ENCODE measurements around the gene PAPOLB. TPM values are rescaled to one million over a fixed set of nuclear protein-coding genes. Genes with fewer than 3 reads are reported as not detected.

The PAPOLB gene
- total RNA-seq, 1 experiment from 2014 or later: 0.07 TPM

DNA sequence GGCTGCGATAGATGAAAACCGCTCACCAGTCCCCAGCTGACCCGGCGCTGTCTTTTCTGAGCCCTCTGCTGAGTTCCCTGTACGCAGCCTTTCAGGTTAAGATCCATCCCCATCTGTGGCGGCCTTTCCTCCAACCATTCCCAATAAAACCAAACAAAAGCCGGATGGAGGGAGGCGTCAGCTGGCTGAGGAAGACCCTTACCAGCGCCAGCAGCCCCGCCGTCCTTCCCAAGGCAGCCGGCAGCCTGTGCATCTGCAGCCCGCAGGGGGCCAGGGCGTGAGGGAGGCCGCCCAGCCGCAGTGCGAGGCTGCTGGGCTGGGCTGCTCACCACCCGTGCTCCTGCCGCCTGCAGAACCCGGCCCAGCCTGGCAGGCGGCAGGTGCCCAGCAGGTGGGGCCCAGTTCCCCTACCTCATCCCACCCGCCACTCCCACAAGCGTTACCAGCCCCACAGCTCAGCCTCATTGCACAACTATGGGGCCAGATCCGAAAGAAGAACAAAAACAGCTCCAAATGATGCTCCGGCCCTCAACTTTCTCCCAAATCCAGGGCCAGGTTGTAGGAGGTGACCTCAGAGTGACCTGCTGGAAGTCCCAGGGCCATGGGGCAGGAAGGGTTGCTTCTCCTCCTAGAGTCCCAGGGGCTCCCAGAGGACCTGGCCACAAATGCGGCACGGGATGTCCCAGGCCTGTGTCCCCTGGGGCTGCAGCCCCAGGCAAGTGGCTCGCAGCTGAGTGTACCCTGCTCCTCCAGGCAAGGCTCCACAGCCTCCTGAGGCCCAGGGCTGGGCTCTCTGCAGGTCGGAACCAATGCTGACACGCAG is 23.8 kb downstream of the PAPOLB start:
- BruUV-seq (replicated peaks): no TSS peak
- H3K4me1 Mint-ChIP-seq (ENCODE audit: low read depth, unreplicated experiment): no peaks in the 10 kb centered on the region
- no peak for TF ChIP-seq CTCF (IDR thresholded peaks at IDR 0.05; ENCODE audit: unreplicated experiment)
- no peaks in the 10 kb centered on the region for H3K36me3 Mint-ChIP-seq (ENCODE audit: insufficient read depth, unreplicated experiment)
- no peak for DNase-seq
- no peaks in the 10 kb centered on the region for H3K9me3 Mint-ChIP-seq (ENCODE audit: low read depth, unreplicated experiment)
- intact Hi-C loops (cut with micrococcal nuclease; ENCODE audit: unreplicated experiment): no loop called here
- no peak overlapping the region for H3K27ac Mint-ChIP-seq (ENCODE audit: unreplicated experiment)
- peaks cover 4% of the 10 kb centered on the region for H3K27me3 Mint-ChIP-seq (ENCODE audit: unreplicated experiment)
- H3K4me3 Mint-ChIP-seq (ENCODE audit: low read depth, unreplicated experiment): no peak overlapping the region
- CTCF ChIA-PET: no interaction called here

DNA sequence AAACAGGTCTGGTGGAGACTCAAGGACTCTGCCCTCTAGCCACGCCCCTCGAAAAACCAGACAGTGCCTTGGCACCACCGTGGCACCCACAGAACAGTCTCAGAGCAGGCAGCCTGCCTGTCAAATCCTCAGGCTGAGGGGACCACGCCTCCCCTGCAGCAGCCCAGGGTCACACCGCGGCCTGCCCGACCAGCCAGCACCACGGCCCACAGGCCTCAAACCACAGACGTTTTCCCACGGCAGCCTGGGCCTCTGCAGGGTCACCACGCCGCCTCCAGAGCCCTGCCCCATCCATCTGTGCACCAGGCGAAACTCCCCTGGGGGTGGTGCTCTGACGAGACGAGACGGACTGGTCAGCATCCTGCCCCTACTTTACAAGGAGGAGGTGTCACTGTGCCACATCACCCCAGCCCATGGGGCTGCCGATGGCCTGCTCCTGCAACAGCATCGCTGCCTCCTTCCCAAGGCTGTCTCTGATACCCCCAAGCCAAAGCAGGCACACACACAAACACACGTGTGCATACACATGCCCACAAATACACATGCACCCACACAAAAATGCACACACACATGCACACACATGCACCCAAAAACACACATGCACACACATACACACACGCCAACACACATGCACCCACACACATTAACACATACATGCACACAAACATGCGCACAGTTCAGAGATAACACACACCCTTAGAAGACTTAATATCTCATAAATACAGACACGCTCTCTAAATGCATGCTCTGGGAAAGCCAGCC is 24.6 kb downstream of the PAPOLB start:
- Mint-ChIP-seq H3K4me1 (ENCODE audit: low read depth, unreplicated experiment) (no peaks in the 10 kb centered on the region), H3K36me3 (ENCODE audit: insufficient read depth, unreplicated experiment) (no peaks in the 10 kb centered on the region), H3K9me3 (ENCODE audit: low read depth, unreplicated experiment) (no peaks in the 10 kb centered on the region), H3K4me3 (ENCODE audit: low read depth, unreplicated experiment) (no peak overlapping the region), H3K27me3 (ENCODE audit: unreplicated experiment) (peaks cover 12% of the 10 kb centered on the region), H3K27ac (ENCODE audit: unreplicated experiment) (no peak overlapping the region)
- intact Hi-C loops (cut with micrococcal nuclease; ENCODE audit: unreplicated experiment): no loop called here
- no peak for TF ChIP-seq CTCF (IDR thresholded peaks at IDR 0.05; ENCODE audit: unreplicated experiment)
- DNase-seq: no peak
- no TSS peak for BruUV-seq (replicated peaks)
- CTCF ChIA-PET: no interaction called here

- H3K36me3 Mint-ChIP-seq (ENCODE audit: insufficient read depth, unreplicated experiment): no peaks in the 10 kb centered on the region
- intact Hi-C loops (cut with micrococcal nuclease; ENCODE audit: unreplicated experiment): no loop called here
These were observed 25.6 kb downstream of the PAPOLB start for GRCh38 chr7:4836206-4836661.

More at GRCh38 chr7:4836206-4836661, 25.6 kb downstream of the PAPOLB start:
- no peak for DNase-seq
- TF ChIP-seq CTCF (IDR thresholded peaks at IDR 0.05; ENCODE audit: unreplicated experiment): no peak
- BruUV-seq (replicated peaks): no TSS peak
- H3K27ac Mint-ChIP-seq (ENCODE audit: unreplicated experiment): no peak overlapping the region
- H3K27me3 Mint-ChIP-seq (ENCODE audit: unreplicated experiment): peaks cover 21% of the 10 kb centered on the region
- CTCF ChIA-PET: no interaction called here
- H3K4me1 Mint-ChIP-seq (ENCODE audit: low read depth, unreplicated experiment): no peaks in the 10 kb centered on the region
- no peaks in the 10 kb centered on the region for H3K9me3 Mint-ChIP-seq (ENCODE audit: low read depth, unreplicated experiment)
- H3K4me3 Mint-ChIP-seq (ENCODE audit: low read depth, unreplicated experiment): no peak overlapping the region

Measured in Calu3 (cell line).